H4 (cell line): ENCODE measurements around the gene ANO9. TPM values are rescaled to one million over a fixed set of nuclear protein-coding genes. Genes with fewer than 3 reads are reported as not detected.
"Not testable (repeated sequence)": the region's sequence is repeated elsewhere in the genome, so short reads cannot be mapped to it uniquely, and the experiment has no call there.

Experiments
- DNase-seq: peaks from one replicate; pipeline ENCODE4 v3.0.0-alpha.2; 2015; ENCODE audit warnings: low spot score
- total RNA-seq: library from RNA; depleted of rRNA; stranded (reverse); fragments of >200 nt; shearing (Covaris generic); gene quantifications from 2 replicates; pipeline ENCODE4 v1.2.3, GENCODE V29; 2014

The ANO9 gene
- total RNA-seq, 1 experiment from 2014 or later, result not detected

GRCh38 chr11:434999-435740 is 6.6 kb downstream of the ANO9 start:
- DNase-seq, result not testable (repeated sequence)

GRCh38 chr11:434496-434895 is 7.3 kb downstream of the ANO9 start:
- DNase-seq, result no peak

- DNase-seq, result no peak
Observed at GRCh38 chr11:433641-434040, 8.2 kb downstream of the ANO9 start.

- DNase-seq, result no peak
Observed at GRCh38 chr11:433111-433510, 8.7 kb downstream of the ANO9 start.

GRCh38 chr11:432501-433100 is 9.2 kb downstream of the ANO9 start:
- no peak for DNase-seq

GRCh38 chr11:431921-432320 is 9.9 kb downstream of the ANO9 start:
- no peak for DNase-seq

- DNase-seq, result no peak
Observed at GRCh38 chr11:429931-430456, 11.8 kb downstream of the ANO9 start.

GRCh38 chr11:429391-429790 is 12.4 kb downstream of the ANO9 start:
- DNase-seq, result no peak

- no peak for DNase-seq
Observed at GRCh38 chr11:428295-428694, 13.5 kb downstream of the ANO9 start.

- DNase-seq, result no peak
Observed at GRCh38 chr11:426851-427250, 15.0 kb downstream of the ANO9 start.

- no peak for DNase-seq
Observed at GRCh38 chr11:425301-425700, 16.5 kb downstream of the ANO9 start.

GRCh38 chr11:424766-425165 is 17.0 kb downstream of the ANO9 start:
- not testable (repeated sequence) for DNase-seq

- no peak for DNase-seq
Observed at GRCh38 chr11:424232-424631, 17.6 kb downstream of the ANO9 start.

- no peak for DNase-seq
Observed at GRCh38 chr11:422249-422656, 19.6 kb downstream of the ANO9 start.

- DNase-seq, result no peak
Observed at GRCh38 chr11:420911-421321, 20.9 kb downstream of the ANO9 start.

- DNase-seq, result no peak
Observed at GRCh38 chr11:420054-420910, 21.5 kb downstream of the ANO9 start.

- no peak for DNase-seq
Observed at GRCh38 chr11:419248-420005, 22.4 kb downstream of the ANO9 start.

- DNase-seq, result no peak
Observed at GRCh38 chr11:418343-419247, 23.2 kb downstream of the ANO9 start.

- DNase-seq, result no peak
Observed at GRCh38 chr11:417652-418342, 24.0 kb downstream of the ANO9 start.
